SK-N-SH (cell line): ENCODE measurements around the gene TIMM10. TPM values are rescaled to one million over a fixed set of nuclear protein-coding genes. Genes with fewer than 3 reads are reported as not detected.

ENCODE experiments used
- CTCF ChIA-PET: fragments of 300-600, 350-600 bp; formaldehyde crosslinking; extraction: SDS; loops from one replicate; lab custom pipeline; 2021; lab: Yijun Ruan, JAX
- POLR2A ChIA-PET: fragments of 350-600 bp; sonication (Branson Sonifier 250); formaldehyde crosslinking; extraction: SDS; loops from one replicate; lab custom pipeline; 2020; ENCODE audit warnings: antibody characterized with exemption, inconsistent platforms; lab: Yijun Ruan, JAX
- DNase-seq: peaks from one replicate; pipeline ENCODE4 v3.0.0; 2012
- H2AFZ ChIP-seq: fragments of 200-600 bp; sonication (generic); 2 replicates; pipeline ENCODE4 v1.8.1; 2016; ENCODE audit warnings: antibody characterized with exemption, mild to moderate bottlenecking, low read depth
- H3F3A ChIP-seq: fragments of 200-600 bp; sonication (generic); replicated peaks from 2 replicates; pipeline ENCODE3; 2016; ENCODE audit warnings: antibody characterized with exemption, mild to moderate bottlenecking; ENCODE audit not compliant: insufficient read depth
- H3K27ac ChIP-seq, 2 experiments: fragments of 200-500 bp in 1 of 2; fragments of 200-600 bp in 1 of 2; sonication (Bioruptor generic) in 1 of 2; sonication (generic), shearing (Covaris generic) in 1 of 2; 2 replicates each; pipeline versions ENCODE4 v1.5.1 to v1.6.1; 2014 to 2016; ENCODE audit warnings: low read depth in 2 of 2, inconsistent platforms in 1 of 2, low read length in 1 of 2, mild to moderate bottlenecking in 1 of 2, mixed read lengths in 1 of 2
- H3K27me3 ChIP-seq: fragments of 200-600 bp; sonication (generic), shearing (Covaris generic); 2 replicates; pipeline ENCODE4 v1.6.1; 2016; ENCODE audit warnings: mixed run types; ENCODE audit not compliant: insufficient read depth
- H3K36me3 ChIP-seq, 2 experiments: fragments of 200-500 bp in 1 of 2; fragments of 200-600 bp in 1 of 2; sonication (Bioruptor generic) in 1 of 2; sonication (generic) in 1 of 2; replicated peaks in 1 of 2; 2 replicates each; pipeline versions ENCODE3 to v1.5.1; 2014 to 2016; ENCODE audit warnings: low read length in 1 of 2, mild to moderate bottlenecking in 1 of 2; ENCODE audit not compliant: insufficient read depth in 2 of 2, control insufficient read depth in 1 of 2
- H3K4me1 ChIP-seq, 2 experiments: fragments of 200-500 bp in 1 of 2; fragments of 200-600 bp in 1 of 2; sonication (Bioruptor generic) in 1 of 2; sonication (generic), shearing (Covaris generic) in 1 of 2; 2 replicates each; pipeline versions ENCODE4 v1.5.1 to v1.6.1; 2014 to 2016; ENCODE audit warnings: low read depth in 1 of 2, low read length in 1 of 2, mixed run types in 1 of 2; ENCODE audit not compliant: insufficient read depth in 2 of 2, control insufficient read depth in 1 of 2
- H3K4me2 ChIP-seq: fragments of 200-600 bp; sonication (generic), shearing (Covaris generic); 2 replicates; pipeline ENCODE4 v1.6.1; 2017; ENCODE audit warnings: mixed run types
- H3K4me3 ChIP-seq, 2 experiments: fragments of 200-500 bp in 1 of 2; fragments of 200-600 bp in 1 of 2; sonication (Bioruptor generic) in 1 of 2; sonication (generic), shearing (Covaris generic) in 1 of 2; 2 replicates each; pipeline versions ENCODE4 v1.5.1 to v1.8.1; 2014 to 2016; ENCODE audit warnings: low read depth in 2 of 2, inconsistent platforms in 1 of 2, low read length in 1 of 2, mild to moderate bottlenecking in 1 of 2, mixed read lengths in 1 of 2, moderate library complexity in 1 of 2
- H3K79me2 ChIP-seq: fragments of 200-600 bp; sonication (generic); 2 replicates; pipeline ENCODE4 v1.8.1; 2017; ENCODE audit warnings: mild to moderate bottlenecking; ENCODE audit not compliant: insufficient read depth
- H3K9ac ChIP-seq: fragments of 200-600 bp; sonication (generic); 2 replicates; pipeline ENCODE4 v1.6.1; 2017; ENCODE audit warnings: mixed run types
- H3K9me2 ChIP-seq: fragments of 200-600 bp; sonication (generic); 2 replicates; pipeline ENCODE4 v1.6.1; 2017; ENCODE audit warnings: mixed run types
- H3K9me3 ChIP-seq: fragments of 200-600 bp; sonication (generic); 2 replicates; pipeline ENCODE4 v1.6.1; 2017; ENCODE audit warnings: mixed run types, mild to moderate bottlenecking, moderate library complexity
- H4K20me1 ChIP-seq: fragments of 200-600 bp; sonication (generic); 2 replicates; pipeline ENCODE4 v1.6.1; 2017; ENCODE audit warnings: mild to moderate bottlenecking, mixed run types; ENCODE audit not compliant: insufficient read depth
- CHD2 ChIP-seq: fragments of 150-350 bp; IDR thresholded peaks from 2 replicates; pipeline ENCODE4 v1.6.1; 2018; ENCODE audit warnings: low read length; ENCODE audit not compliant: partially characterized antibody
- EZH2phosphoT487 ChIP-seq: fragments of 200-600 bp; sonication (generic); IDR thresholded peaks from 2 replicates; pipeline ENCODE4 v1.6.1; 2017; ENCODE audit warnings: low read depth, mixed run types, mild to moderate bottlenecking, antibody characterized with exemption, moderate library complexity, borderline replicate concordance
- FOXJ3 ChIP-seq: sonication (generic); formaldehyde crosslinking; IDR thresholded peaks from 2 replicates; pipeline ENCODE4 v1.5.1; 2020; ENCODE audit warnings: mild to moderate bottlenecking, missing genetic modification reagents
- GABPA ChIP-seq: IDR thresholded peaks from 2 replicates; pipeline ENCODE4 v1.4.0; 2012; ENCODE audit warnings: low read depth, mild to moderate bottlenecking
- IRF3 ChIP-seq: fragments of 150-350 bp; IDR thresholded peaks from 2 replicates; pipeline ENCODE4 v1.6.1; 2016; ENCODE audit warnings: mild to moderate bottlenecking, low read depth, low read length
- MAX ChIP-seq: IDR thresholded peaks from 2 replicates; pipeline ENCODE4 v1.4.0; 2012; ENCODE audit warnings: low read depth
- MEF2A ChIP-seq: IDR thresholded peaks from 2 replicates; pipeline ENCODE4 v1.4.0; 2012; ENCODE audit warnings: low read depth, borderline replicate concordance
- MXI1 ChIP-seq: IDR thresholded peaks from 2 replicates; pipeline ENCODE4 v1.6.1; 2012; ENCODE audit warnings: mild to moderate bottlenecking, low read depth, low read length, improper control_type of control experiment
- NFIC ChIP-seq: IDR thresholded peaks from 2 replicates; pipeline ENCODE4 v1.4.0; 2012; ENCODE audit warnings: borderline replicate concordance
- PBX3 ChIP-seq: IDR thresholded peaks from 2 replicates; pipeline ENCODE4; 2012
- RAD21 ChIP-seq: IDR thresholded peaks from 2 replicates; pipeline ENCODE4 v1.6.1; 2012; ENCODE audit warnings: mild to moderate bottlenecking, low read length
- RXRA ChIP-seq: IDR thresholded peaks from 2 replicates; pipeline ENCODE4 v1.4.0; 2012; ENCODE audit warnings: low read depth, mild to moderate bottlenecking, borderline replicate concordance
- TCF12 ChIP-seq: IDR thresholded peaks from 2 replicates; pipeline ENCODE4 v1.4.0; 2012
- TEAD4 ChIP-seq: IDR thresholded peaks from 2 replicates; pipeline ENCODE4 v1.4.0; 2012; ENCODE audit warnings: mild to moderate bottlenecking, borderline replicate concordance; ENCODE audit not compliant: insufficient read depth
- WGBS: methylation state at CpG from one replicate; pipeline ENCODE4 v1.1.6; 2017; ENCODE audit warnings: low lambda C conversion rate; 5-methylcytosine and 5-hydroxymethylcytosine counted together
- polyA plus RNA-seq, 3 experiments: library from polyadenylated mRNA; depleted of rRNA; stranded (reverse); fragments of >200 nt; gene quantifications; 2 replicates each; pipeline ENCODE4 v1.2.3, GENCODE V29; 2012
- TF ChIP-seq, protein P1 (sequence below): IDR thresholded peaks from 2 replicates; pipeline ENCODE4 v1.4.0; 2012; ENCODE audit warnings: low read depth, borderline replicate concordance

The TIMM10 gene
- polyA plus RNA-seq, 1 of the 3 experiments (the other 2 are of a cell fraction), result 179 TPM

- no peak overlapping the region for H3K27ac ChIP-seq
- H3K4me2 ChIP-seq, result no peak overlapping the region
- no peak overlapping the region for H3K4me3 ChIP-seq
- H3K27me3 ChIP-seq, result no peaks in the 10 kb centered on the region
- H4K20me1 ChIP-seq, result no peaks in the 10 kb centered on the region
- 88% methylated on average over 3 of the region's 4 CpGs for WGBS
- no peaks in the 10 kb centered on the region for H3K9me2 ChIP-seq
- H3K9me3 ChIP-seq, result no peaks in the 10 kb centered on the region
- H3K79me2 ChIP-seq, result no peaks in the 10 kb centered on the region
- H3F3A ChIP-seq, result no peaks in the 10 kb centered on the region
- POLR2A ChIA-PET, result interaction anchor here (0.5 kb wide), 1 partner anchor 44 kb away, joined by 3 read pairs; no protein-coding TSS in a partner anchor
- TF ChIP-seq GABPA (no peak), RXRA (no peak), EZH2phosphoT487 (no peak), TCF12 (no peak), MXI1 (no peak), MAX (no peak), NFIC (no peak), MEF2A (no peak), TEAD4 (no peak), RAD21 (no peak), FOXJ3 (CRISPR knock-in tag) (no peak), PBX3 (no peak), CHD2 (no peak)
- H3K36me3 ChIP-seq, result no peaks in the 10 kb centered on the region
- peaks cover 11 to 12% of the 10 kb centered on the region in 2 experiments; a peak in 2 of 4 replicates for H3K4me1 ChIP-seq
- CTCF ChIA-PET, result interaction anchor here (0.8 to 27.2 kb wide), 8 partner anchors 9 to 143 kb away, joined by 3 to 517 read pairs (median 6); partner anchors contain the start of genes SLC43A1 and TIMM10
- H3K9ac ChIP-seq, result no peak overlapping the region
- no peak for DNase-seq
- no peak overlapping the region for H2AFZ ChIP-seq
These were observed 28.6 kb downstream of the TIMM10 start for GRCh38 chr11:57501953-57502352.

GRCh38 chr11:57500926-57501325 is 29.6 kb downstream of the TIMM10 start:
- ChIA-PET CTCF (interaction anchor here (0.6 to 27.2 kb wide), 10 partner anchors 12 to 144 kb away, joined by 3 to 517 read pairs (median 4); partner anchors contain the start of genes RTN4RL2, SLC43A1 and TIMM10), POLR2A (no interaction called here)
- 100% methylated on average over 4 of the region's 15 CpGs for WGBS
- Histone ChIP-seq H3K27ac (no peak overlapping the region), H3K27me3 (no peaks in the 10 kb centered on the region), H3K4me1 (peaks cover 11 to 12% of the 10 kb centered on the region in 2 experiments; a peak in 2 of 4 replicates), H3K9ac (no peak overlapping the region), H3F3A (no peaks in the 10 kb centered on the region), H3K9me3 (no peaks in the 10 kb centered on the region), H3K4me2 (no peak overlapping the region), H3K79me2 (no peaks in the 10 kb centered on the region), H4K20me1 (no peaks in the 10 kb centered on the region), H3K9me2 (no peaks in the 10 kb centered on the region), H2AFZ (no peak overlapping the region), H3K36me3 (no peaks in the 10 kb centered on the region), H3K4me3 (no peak overlapping the region)
- no peak for DNase-seq
- TF ChIP-seq EZH2phosphoT487, result no peak
- TF ChIP-seq, protein P1, sequence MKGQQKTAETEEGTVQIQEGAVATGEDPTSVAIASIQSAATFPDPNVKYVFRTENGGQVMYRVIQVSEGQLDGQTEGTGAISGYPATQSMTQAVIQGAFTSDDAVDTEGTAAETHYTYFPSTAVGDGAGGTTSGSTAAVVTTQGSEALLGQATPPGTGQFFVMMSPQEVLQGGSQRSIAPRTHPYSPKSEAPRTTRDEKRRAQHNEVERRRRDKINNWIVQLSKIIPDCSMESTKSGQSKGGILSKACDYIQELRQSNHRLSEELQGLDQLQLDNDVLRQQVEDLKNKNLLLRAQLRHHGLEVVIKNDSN, result no peak
- TF ChIP-seq IRF3, result no peak
